Progenitor cell of endocrine pancreas (in vitro differentiated cells): ENCODE measurements around the gene CNTNAP2. TPM values are rescaled to one million over a fixed set of nuclear protein-coding genes. Genes with fewer than 3 reads are reported as not detected.

Source experiments
- DNase-seq: peaks from one replicate; pipeline ENCODE4 v3.0.0; 2021; ENCODE audit warnings: low spot score; ENCODE audit not compliant: unreplicated experiment
- H3K27ac Mint-ChIP-seq: 2 replicates; pipeline ENCODE4 v1.8.0; 2021; ENCODE audit warnings: mild to moderate bottlenecking, moderate library complexity, mixed read lengths
- H3K27me3 Mint-ChIP-seq: 2 replicates; pipeline ENCODE4 v1.8.0; 2021; ENCODE audit warnings: mixed read lengths
- H3K36me3 Mint-ChIP-seq: 2 replicates; pipeline ENCODE4 v1.8.0; 2022; ENCODE audit warnings: mixed read lengths; ENCODE audit not compliant: insufficient read depth
- H3K4me1 Mint-ChIP-seq: 2 replicates; pipeline ENCODE4 v1.8.0; 2021; ENCODE audit warnings: low read depth, mixed read lengths
- H3K4me3 Mint-ChIP-seq: 2 replicates; pipeline ENCODE4 v1.8.0; 2021; ENCODE audit warnings: low read depth, mild to moderate bottlenecking, moderate library complexity, mixed read lengths
- H3K9me3 Mint-ChIP-seq: 2 replicates; pipeline ENCODE4 v1.8.0; 2021; ENCODE audit warnings: low read depth, mixed read lengths
- CTCF ChIP-seq: fragments of 200-600 bp; sonication (generic); IDR thresholded peaks from one replicate; pipeline ENCODE4 v1.5.0; 2021; ENCODE audit warnings: antibody characterized with exemption, mild to moderate bottlenecking; ENCODE audit not compliant: unreplicated experiment
- total RNA-seq: library from RNA; stranded (reverse); gene quantifications from 2 replicates; pipeline ENCODE4 v1.2.1, GENCODE V29; 2021

Gene CNTNAP2
- total RNA-seq, 1 donor from 2014 or later, result 6.5 TPM

GRCh38 chr7:146713934-146714333, 597.3 kb downstream of the CNTNAP2 start:
- Mint-ChIP-seq H3K4me3 (no peak overlapping the region), H3K36me3 (no peaks in the 10 kb centered on the region), H3K27ac (no peak overlapping the region), H3K4me1 (peaks cover 31% of the 10 kb centered on the region), H3K27me3 (no peaks in the 10 kb centered on the region), H3K9me3 (no peaks in the 10 kb centered on the region)
- no peak for DNase-seq
- TF ChIP-seq CTCF, result no peak

- no peak overlapping the region for H3K27ac Mint-ChIP-seq
- no peak for DNase-seq
- H3K36me3 Mint-ChIP-seq, result no peaks in the 10 kb centered on the region
- no peaks in the 10 kb centered on the region for H3K9me3 Mint-ChIP-seq
- H3K4me1 Mint-ChIP-seq, result peaks cover 13% of the 10 kb centered on the region
- no peak overlapping the region for H3K4me3 Mint-ChIP-seq
- TF ChIP-seq CTCF, result no peak
- no peaks in the 10 kb centered on the region for H3K27me3 Mint-ChIP-seq
Observed at GRCh38 chr7:146720195-146720594, 603.6 kb downstream of the CNTNAP2 start.

GRCh38 chr7:146722986-146723385, 606.4 kb downstream of the CNTNAP2 start:
- H3K27me3 Mint-ChIP-seq, result no peaks in the 10 kb centered on the region
- H3K9me3 Mint-ChIP-seq, result peaks cover 3% of the 10 kb centered on the region
- no peak for TF ChIP-seq CTCF
- H3K27ac Mint-ChIP-seq, result peak overlapping the region; percentile 3
- no peak overlapping the region for H3K4me3 Mint-ChIP-seq
- peaks cover 11% of the 10 kb centered on the region for H3K4me1 Mint-ChIP-seq
- H3K36me3 Mint-ChIP-seq, result no peaks in the 10 kb centered on the region
- DNase-seq, result no peak

- no peak for TF ChIP-seq CTCF
- no peak overlapping the region for H3K27ac Mint-ChIP-seq
- no peaks in the 10 kb centered on the region for H3K27me3 Mint-ChIP-seq
- H3K4me3 Mint-ChIP-seq, result no peak overlapping the region
- no peaks in the 10 kb centered on the region for H3K36me3 Mint-ChIP-seq
- peaks cover 17% of the 10 kb centered on the region for H3K4me1 Mint-ChIP-seq
- peaks cover 3% of the 10 kb centered on the region for H3K9me3 Mint-ChIP-seq
- DNase-seq, result no peak
Observed at GRCh38 chr7:146725520-146725919, 608.9 kb downstream of the CNTNAP2 start.

- H3K27ac Mint-ChIP-seq, result no peak overlapping the region
- H3K27me3 Mint-ChIP-seq, result no peaks in the 10 kb centered on the region
- no peaks in the 10 kb centered on the region for H3K36me3 Mint-ChIP-seq
- peaks cover 17% of the 10 kb centered on the region for H3K4me1 Mint-ChIP-seq
- DNase-seq, result no peak
- peaks cover 3% of the 10 kb centered on the region for H3K9me3 Mint-ChIP-seq
- TF ChIP-seq CTCF, result no peak
- H3K4me3 Mint-ChIP-seq, result no peak overlapping the region
Observed at GRCh38 chr7:146728141-146728540, 611.5 kb downstream of the CNTNAP2 start.
